Duodenal mucosa (tissue), 2 donors: ENCODE results near the gene PLBD2.

Source experiments
- H3K27ac ChIP-seq: one replicate; pipeline ENCODE4 v1.7.0; 2013; ENCODE audit warnings: low read depth, low read length
- H3K27me3 ChIP-seq, 2 donors: one replicate each; pipeline ENCODE4 v1.7.0; 2013; ENCODE audit warnings: low read length in 2 of 2, control low read depth in 1 of 2; ENCODE audit not compliant: insufficient read depth in 2 of 2, control insufficient read depth in 1 of 2
- H3K36me3 ChIP-seq, 2 donors: one replicate each; pipeline ENCODE4 v1.7.0; 2013; ENCODE audit warnings: low read length in 2 of 2, control low read depth in 1 of 2; ENCODE audit not compliant: insufficient read depth in 2 of 2, control insufficient read depth in 1 of 2
- H3K4me1 ChIP-seq, 2 donors: one replicate each; pipeline ENCODE4 v1.7.0; 2013; ENCODE audit warnings: low read length in 2 of 2, control low read depth in 1 of 2; ENCODE audit not compliant: insufficient read depth in 2 of 2, control insufficient read depth in 1 of 2
- H3K4me3 ChIP-seq, 2 donors: one replicate each; pipeline ENCODE4 v1.7.0; 2013; ENCODE audit warnings: low read length in 2 of 2, low read depth in 1 of 2
- H3K9ac ChIP-seq, 2 donors: one replicate each; pipeline ENCODE4 v1.7.0; 2013; ENCODE audit warnings: low read length in 2 of 2, low read depth in 1 of 2
- H3K9me3 ChIP-seq, 2 donors: one replicate each; pipeline ENCODE4 v1.7.0; 2013; ENCODE audit warnings: low read length in 2 of 2, control low read depth in 1 of 2; ENCODE audit not compliant: control insufficient read depth in 1 of 2

PLBD2 gene

GRCh38 chr12:113368331-113368730 lies 9.9 kb downstream of the PLBD2 start:
- H3K36me3 ChIP-seq: peaks cover 3 to 16% of the 10 kb centered on the region in 2 donors
- H3K9ac ChIP-seq: no peak overlapping the region
- H3K4me3 ChIP-seq: no peak overlapping the region
- no peaks in the 10 kb centered on the region for H3K4me1 ChIP-seq
- H3K27me3 ChIP-seq: no peaks in the 10 kb centered on the region
- no peaks in the 10 kb centered on the region for H3K9me3 ChIP-seq
- H3K27ac ChIP-seq: no peak overlapping the region

DNA sequence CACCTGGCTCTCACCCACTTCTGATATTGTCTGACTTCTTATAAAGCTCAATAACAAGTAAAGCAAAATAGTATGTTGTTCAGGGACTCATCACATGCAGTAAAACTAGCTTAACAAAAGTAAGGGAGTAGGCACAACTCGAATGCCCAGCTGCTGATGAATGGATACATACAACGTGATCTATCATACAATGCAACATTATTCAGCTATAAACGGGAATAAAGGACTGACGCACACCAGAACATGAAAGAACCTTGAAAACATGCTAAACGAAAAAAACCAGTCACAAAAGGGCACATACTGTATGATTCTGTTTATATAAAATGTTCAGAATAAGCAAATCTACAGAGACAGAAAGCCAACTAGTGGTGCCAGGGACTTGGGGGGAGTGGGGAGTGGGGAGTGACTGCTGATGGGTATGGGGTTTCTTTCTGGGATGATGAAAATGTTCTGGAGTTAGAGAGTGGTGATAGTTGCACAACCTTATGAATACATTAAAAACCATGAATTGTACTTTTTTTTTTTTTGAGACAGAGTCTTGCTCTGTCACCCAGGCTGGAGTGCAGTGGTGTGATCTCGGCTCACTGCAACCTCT lies 11.1 kb downstream of the PLBD2 start:
- no peaks in the 10 kb centered on the region for H3K9me3 ChIP-seq
- no peaks in the 10 kb centered on the region for H3K4me1 ChIP-seq
- H3K9ac ChIP-seq: no peak overlapping the region
- H3K27ac ChIP-seq: no peak overlapping the region
- H3K36me3 ChIP-seq: peaks cover 3 to 19% of the 10 kb centered on the region in 2 donors
- H3K4me3 ChIP-seq: no peak overlapping the region
- no peaks in the 10 kb centered on the region for H3K27me3 ChIP-seq

GRCh38 chr12:113370923-113371682 lies 12.7 kb downstream of the PLBD2 start:
- Histone ChIP-seq H3K27me3 (no peaks in the 10 kb centered on the region), H3K27ac (no peak overlapping the region)

GRCh38 chr12:113371808-113372207 lies 13.4 kb downstream of the PLBD2 start:
- peaks cover 3 to 25% of the 10 kb centered on the region in 2 donors for H3K36me3 ChIP-seq

More at GRCh38 chr12:113370923-113371682, 12.7 kb downstream of the PLBD2 start:
- Histone ChIP-seq H3K4me3 (no peak overlapping the region), H3K36me3 (peaks cover 3 to 20% of the 10 kb centered on the region in 2 donors), H3K4me1 (no peaks in the 10 kb centered on the region), H3K9me3 (no peaks in the 10 kb centered on the region), H3K9ac (no peak overlapping the region)

GRCh38 chr12:113372371-113372770 lies 14.0 kb downstream of the PLBD2 start:
- no peak overlapping the region for H3K9ac ChIP-seq
- H3K4me1 ChIP-seq: no peaks in the 10 kb centered on the region
- no peak overlapping the region for H3K4me3 ChIP-seq
- no peaks in the 10 kb centered on the region for H3K9me3 ChIP-seq
- H3K27ac ChIP-seq: no peak overlapping the region
- H3K27me3 ChIP-seq: no peaks in the 10 kb centered on the region
- peaks cover 3 to 25% of the 10 kb centered on the region in 2 donors for H3K36me3 ChIP-seq

More at GRCh38 chr12:113371808-113372207, 13.4 kb downstream of the PLBD2 start:
- no peak overlapping the region for H3K4me3 ChIP-seq
- H3K9me3 ChIP-seq: no peaks in the 10 kb centered on the region
- H3K9ac ChIP-seq: no peak overlapping the region
- H3K4me1 ChIP-seq: no peaks in the 10 kb centered on the region
- no peak overlapping the region for H3K27ac ChIP-seq
- H3K27me3 ChIP-seq: no peaks in the 10 kb centered on the region

DNA sequence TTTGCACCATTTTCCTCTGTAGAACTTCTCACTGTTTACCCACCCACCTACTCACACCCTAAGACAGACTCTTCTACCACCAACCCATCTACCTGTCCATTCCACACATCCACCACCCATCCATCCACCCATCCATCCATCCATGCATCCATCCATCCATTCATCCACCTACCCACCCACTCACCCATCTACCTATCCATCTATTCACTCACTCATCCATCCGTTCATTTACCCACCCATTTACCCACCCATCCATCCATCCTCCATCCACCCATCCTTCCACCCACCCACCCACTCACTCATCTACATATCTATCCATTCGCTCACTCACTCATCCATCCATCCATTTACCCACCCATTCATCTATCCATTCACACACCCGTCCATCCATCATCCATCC lies 15.1 kb downstream of the PLBD2 start:
- Histone ChIP-seq H3K4me1 (no peaks in the 10 kb centered on the region), H3K27ac (no peak overlapping the region), H3K27me3 (no peaks in the 10 kb centered on the region), H3K36me3 (peaks cover under 1 to 25% of the 10 kb centered on the region in 2 donors), H3K4me3 (no peak overlapping the region), H3K9ac (no peak overlapping the region), H3K9me3 (no peaks in the 10 kb centered on the region)

DNA sequence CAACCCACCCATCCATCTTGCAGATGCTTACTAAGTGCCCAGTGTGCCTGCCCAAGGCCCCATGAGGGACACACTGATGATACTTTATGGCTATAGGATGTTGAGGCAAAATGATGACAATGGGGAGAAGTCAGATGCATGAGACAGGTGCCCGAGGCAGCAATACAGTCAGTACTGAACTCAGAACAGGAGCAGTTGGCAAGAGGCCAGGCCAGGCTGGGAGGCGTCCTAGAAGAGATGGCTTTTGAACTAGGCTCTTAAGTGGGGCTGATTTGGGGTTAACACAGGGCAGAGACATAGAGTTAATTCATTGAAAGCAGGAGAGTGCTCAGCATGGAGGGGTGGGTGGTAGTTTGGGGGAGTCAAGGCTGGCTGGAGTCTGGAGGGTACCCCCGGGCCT lies 15.6 kb downstream of the PLBD2 start:
- Histone ChIP-seq H3K9me3 (no peaks in the 10 kb centered on the region), H3K36me3 (peaks cover 0 to 25% of the 10 kb centered on the region in 2 donors)

DNA sequence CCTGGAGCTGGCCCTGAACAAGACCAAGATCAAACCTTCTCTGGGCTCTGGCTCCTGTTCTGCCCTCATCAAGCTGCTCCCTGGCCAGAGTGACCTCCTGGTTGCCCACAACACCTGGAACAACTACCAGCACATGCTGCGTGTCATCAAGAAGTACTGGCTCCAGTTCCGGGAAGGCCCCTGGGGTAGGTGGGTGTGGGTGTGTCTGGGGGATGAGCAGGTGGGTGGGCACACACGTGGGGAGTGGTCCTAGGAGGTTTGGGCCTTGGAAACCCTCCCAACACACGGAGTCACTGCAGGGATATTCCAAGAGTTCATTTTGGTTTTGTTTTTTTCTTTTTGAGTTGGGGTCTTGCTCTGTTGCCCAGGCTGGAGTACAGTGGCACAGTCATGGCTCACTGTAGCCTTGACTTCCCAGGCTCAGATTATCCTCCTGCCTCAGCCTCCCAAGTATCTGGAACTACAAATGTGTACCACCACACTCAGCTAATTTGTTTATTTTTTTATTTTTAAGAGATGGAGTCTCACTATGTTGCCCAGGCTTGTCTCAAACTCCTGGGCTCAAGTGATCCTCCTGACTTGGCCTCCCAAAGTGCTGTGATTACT lies 16.5 kb downstream of the PLBD2 start:
- Histone ChIP-seq H3K27me3 (no peaks in the 10 kb centered on the region), H3K36me3 (peaks cover 0 to 28% of the 10 kb centered on the region in 2 donors), H3K9ac (no peak overlapping the region), H3K9me3 (no peaks in the 10 kb centered on the region), H3K4me3 (no peak overlapping the region), H3K27ac (no peak overlapping the region), H3K4me1 (no peaks in the 10 kb centered on the region)

More for the DNA sequence above, 15.6 kb downstream of the PLBD2 start:
- no peaks in the 10 kb centered on the region for H3K27me3 ChIP-seq
- no peak overlapping the region for H3K27ac ChIP-seq
- H3K9ac ChIP-seq: no peak overlapping the region
- no peaks in the 10 kb centered on the region for H3K4me1 ChIP-seq
- no peak overlapping the region for H3K4me3 ChIP-seq

- Histone ChIP-seq H3K9ac (no peak overlapping the region), H3K9me3 (no peaks in the 10 kb centered on the region), H3K27ac (no peak overlapping the region), H3K27me3 (no peaks in the 10 kb centered on the region), H3K4me3 (no peak overlapping the region), H3K36me3 (peaks cover 5 to 21% of the 10 kb centered on the region in 2 donors), H3K4me1 (no peaks in the 10 kb centered on the region)
Measured at GRCh38 chr12:113378291-113378690, 19.9 kb downstream of the PLBD2 start.

GRCh38 chr12:113381220-113381619 lies 22.8 kb downstream of the PLBD2 start:
- Histone ChIP-seq H3K27ac (no peak overlapping the region), H3K36me3 (peaks cover 11 to 26% of the 10 kb centered on the region in 2 donors), H3K4me1 (no peaks in the 10 kb centered on the region), H3K9me3 (no peaks in the 10 kb centered on the region), H3K9ac (no peak overlapping the region), H3K27me3 (no peaks in the 10 kb centered on the region), H3K4me3 (no peak overlapping the region)
